ENCODE measurements around the gene CACNA1C. TPM values are rescaled to one million over a fixed set of nuclear protein-coding genes. Genes with fewer than 3 reads are reported as not detected.

CACNA1C gene
- total and polyA plus RNA-seq, 10 of the 15 experiments (the other 5 are each of a cell fraction or from before 2014, with no cell fraction given): under 0.01 to 0.15 (median 0.09) TPM; not detected in 5

DNA sequence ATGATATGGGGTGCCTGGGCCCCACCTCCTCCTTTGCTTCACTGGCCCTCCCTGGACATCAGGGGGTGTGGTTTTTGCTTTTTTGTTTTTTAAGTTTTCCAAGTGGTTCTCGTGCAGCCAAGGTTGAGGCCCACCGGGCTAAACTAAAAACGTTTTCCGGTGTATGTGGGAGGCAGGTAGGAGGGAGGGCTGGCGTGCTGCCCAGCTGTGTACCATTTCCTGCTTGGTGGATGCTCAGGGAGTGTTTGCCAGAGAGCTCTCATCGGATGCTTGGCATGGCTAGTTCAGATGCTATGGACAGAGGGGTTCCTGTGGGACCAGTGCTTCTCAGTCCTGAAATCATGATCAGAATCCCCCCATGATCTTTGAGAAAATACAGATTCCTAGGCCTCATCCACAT lies 246.4 kb downstream of the CACNA1C start (continued):
- no peak for TF ChIP-seq HCFC1 (IDR thresholded peaks at IDR 0.05; ENCODE audit: low read length)
- no peak for TF ChIP-seq IRF4 (IDR thresholded peaks at IDR 0.05; ENCODE audit: low read depth, low read length)
- TF ChIP-seq SMAD5 (IDR thresholded peaks at IDR 0.05; ENCODE audit: low read depth): no peak
- no peak for TF ChIP-seq PAX8 (IDR thresholded peaks at IDR 0.05)
- TF ChIP-seq HDAC6 (IDR thresholded peaks at IDR 0.05; ENCODE audit: unreplicated experiment): no peak
- no peak for TF ChIP-seq ESRRA (IDR thresholded peaks at IDR 0.05; ENCODE audit: low read length)
- TF ChIP-seq, protein P1, sequence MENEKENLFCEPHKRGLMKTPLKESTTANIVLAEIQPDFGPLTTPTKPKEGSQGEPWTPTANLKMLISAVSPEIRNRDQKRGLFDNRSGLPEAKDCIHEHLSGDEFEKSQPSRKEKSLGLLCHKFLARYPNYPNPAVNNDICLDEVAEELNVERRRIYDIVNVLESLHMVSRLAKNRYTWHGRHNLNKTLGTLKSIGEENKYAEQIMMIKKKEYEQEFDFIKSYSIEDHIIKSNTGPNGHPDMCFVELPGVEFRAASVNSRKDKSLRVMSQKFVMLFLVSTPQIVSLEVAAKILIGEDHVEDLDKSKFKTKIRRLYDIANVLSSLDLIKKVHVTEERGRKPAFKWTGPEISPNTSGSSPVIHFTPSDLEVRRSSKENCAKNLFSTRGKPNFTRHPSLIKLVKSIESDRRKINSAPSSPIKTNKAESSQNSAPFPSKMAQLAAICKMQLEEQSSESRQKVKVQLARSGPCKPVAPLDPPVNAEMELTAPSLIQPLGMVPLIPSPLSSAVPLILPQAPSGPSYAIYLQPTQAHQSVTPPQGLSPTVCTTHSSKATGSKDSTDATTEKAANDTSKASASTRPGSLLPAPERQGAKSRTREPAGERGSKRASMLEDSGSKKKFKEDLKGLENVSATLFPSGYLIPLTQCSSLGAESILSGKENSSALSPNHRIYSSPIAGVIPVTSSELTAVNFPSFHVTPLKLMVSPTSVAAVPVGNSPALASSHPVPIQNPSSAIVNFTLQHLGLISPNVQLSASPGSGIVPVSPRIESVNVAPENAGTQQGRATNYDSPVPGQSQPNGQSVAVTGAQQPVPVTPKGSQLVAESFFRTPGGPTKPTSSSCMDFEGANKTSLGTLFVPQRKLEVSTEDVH (IDR thresholded peaks at IDR 0.05; ENCODE audit: low read depth, partially characterized antibody): no peak

DNA sequence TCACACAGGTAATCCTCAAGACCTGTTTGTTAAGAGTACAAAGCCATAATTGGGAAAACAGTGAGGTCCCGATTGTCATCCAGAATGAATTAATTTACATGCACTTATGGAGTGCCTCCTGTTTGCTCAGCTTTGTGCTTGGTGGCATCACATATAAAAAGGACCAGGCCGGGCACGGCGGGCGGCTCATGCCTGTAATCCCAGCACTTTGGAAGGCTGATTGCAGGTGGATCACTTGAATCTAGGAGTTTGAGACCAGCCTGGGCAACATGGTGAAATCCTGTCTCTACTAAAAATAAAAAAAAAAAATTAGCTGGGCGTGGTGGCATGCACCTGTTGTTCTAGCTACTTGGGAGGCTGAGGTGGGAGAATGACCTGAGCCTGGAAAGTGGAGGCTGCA lies 247.4 kb downstream of the CACNA1C start:
- H3K27me3 ChIP-seq (replicated peaks in 1 of 2; ENCODE audit: control insufficient read depth in 2 of 2, insufficient read depth in 2 of 2, low read length in 1 of 2): no peaks in the 10 kb centered on the region
- POLR2A ChIA-PET: no interaction called here
- RAD21 ChIA-PET (ENCODE audit: unreplicated experiment): no interaction called here
- H3K4me1 ChIP-seq (ENCODE audit: control insufficient read depth, insufficient read depth, low read length): peaks cover 37% of the 10 kb centered on the region
- H3K27ac ChIP-seq (ENCODE audit: control insufficient read depth, insufficient read depth): no peak overlapping the region
- DNase-seq (ENCODE audit: low read depth, low spot score): no peak
- H2AFZ ChIP-seq (ENCODE audit: control insufficient read depth, low read depth, low read length): no peak overlapping the region
- CTCF ChIA-PET: no interaction called here
- H3K4me2 ChIP-seq (ENCODE audit: control insufficient read depth, insufficient read depth): no peak overlapping the region
- WGBS (ENCODE audit: insufficient coverage, insufficient replicate concordance, low lambda C conversion rate, missing lambda C conversion rate): 72% methylated on average over 6 of the region's 6 CpGs
- intact Hi-C loops (cut with micrococcal nuclease; ENCODE audit: unreplicated experiment): no loop called here
- no TSS peak for BruUV-seq (replicated peaks)
- TF ChIP-seq, protein P2, sequence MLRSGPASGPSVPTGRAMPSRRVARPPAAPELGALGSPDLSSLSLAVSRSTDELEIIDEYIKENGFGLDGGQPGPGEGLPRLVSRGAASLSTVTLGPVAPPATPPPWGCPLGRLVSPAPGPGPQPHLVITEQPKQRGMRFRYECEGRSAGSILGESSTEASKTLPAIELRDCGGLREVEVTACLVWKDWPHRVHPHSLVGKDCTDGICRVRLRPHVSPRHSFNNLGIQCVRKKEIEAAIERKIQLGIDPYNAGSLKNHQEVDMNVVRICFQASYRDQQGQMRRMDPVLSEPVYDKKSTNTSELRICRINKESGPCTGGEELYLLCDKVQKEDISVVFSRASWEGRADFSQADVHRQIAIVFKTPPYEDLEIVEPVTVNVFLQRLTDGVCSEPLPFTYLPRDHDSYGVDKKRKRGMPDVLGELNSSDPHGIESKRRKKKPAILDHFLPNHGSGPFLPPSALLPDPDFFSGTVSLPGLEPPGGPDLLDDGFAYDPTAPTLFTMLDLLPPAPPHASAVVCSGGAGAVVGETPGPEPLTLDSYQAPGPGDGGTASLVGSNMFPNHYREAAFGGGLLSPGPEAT (IDR thresholded peaks at IDR 0.05; ENCODE audit: low read depth): no peak
- TF ChIP-seq CREB1 (IDR thresholded peaks at IDR 0.05; ENCODE audit: low read depth) (no peak), CBX5 (IDR thresholded peaks at IDR 0.05; ENCODE audit: low read depth) (no peak), ZNF274 (IDR thresholded peaks at IDR 0.05; ENCODE audit: insufficient read depth, insufficient read length) (no peak), POLR2AphosphoS2 (IDR thresholded peaks at IDR 0.05; ENCODE audit: low read depth, low read length) (no peak), RFX5 (IDR thresholded peaks at IDR 0.05; ENCODE audit: low read depth, low read length) (no peak), IKZF2 (IDR thresholded peaks at IDR 0.05) (no peak), NRF1 (conservative IDR thresholded peaks at IDR 0.05; ENCODE audit: low read depth, low read length) (no peak)
- TF ChIP-seq, protein P3, sequence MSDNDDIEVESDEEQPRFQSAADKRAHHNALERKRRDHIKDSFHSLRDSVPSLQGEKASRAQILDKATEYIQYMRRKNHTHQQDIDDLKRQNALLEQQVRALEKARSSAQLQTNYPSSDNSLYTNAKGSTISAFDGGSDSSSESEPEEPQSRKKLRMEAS (IDR thresholded peaks at IDR 0.05; ENCODE audit: low read depth, low read length): no peak
- no peak overlapping the region for H3K9ac ChIP-seq (ENCODE audit: control insufficient read depth, insufficient read depth, low read length)
- H3K9me3 ChIP-seq (replicated peaks; ENCODE audit: control insufficient read depth, insufficient read depth, low read length): no peaks in the 10 kb centered on the region
- SMC1A ChIA-PET (ENCODE audit: uncharacterized antibody, unreplicated experiment): no interaction called here
- no peak overlapping the region for H3K4me3 ChIP-seq
- ATAC-seq: no peak
- in situ Hi-C loops (cut with MboI): no loop called here
- no peaks in the 10 kb centered on the region for H3K36me3 ChIP-seq (ENCODE audit: control insufficient read depth in 2 of 2, insufficient read depth in 2 of 2, low read length in 1 of 2)
- H4K20me1 ChIP-seq (ENCODE audit: control insufficient read depth, insufficient read depth): no peaks in the 10 kb centered on the region
- FAIRE-seq: no peak
- no peaks in the 10 kb centered on the region for H3K79me2 ChIP-seq (ENCODE audit: control insufficient read depth, insufficient read depth, low read length)

Measured in GM12878 (cell line).